Measurements from ENCODE around the gene DLG5. TPM values are rescaled to one million over a fixed set of nuclear protein-coding genes. Genes with fewer than 3 reads are reported as not detected.
A peak's percentile ranks its signal among the peaks of the same experiment; 100 is the strongest.

Gene DLG5
- total and polyA plus RNA-seq, 4 donors, result 1.2 to 7.1 (median 4.6) TPM

GRCh38 chr10:77884181-77884580 is 42.4 kb downstream of the DLG5 start:
- no peak for TF ChIP-seq SP1 (IDR thresholded peaks at IDR 0.05)
- no peak for TF ChIP-seq TAF1 (conservative IDR thresholded peaks at IDR 0.05)
- no peak for TF ChIP-seq RXRA (IDR thresholded peaks at IDR 0.05)
- no peak for TF ChIP-seq EGR1 (IDR thresholded peaks at IDR 0.05; ENCODE audit: low read depth in 2 of 2)
- no peak for TF ChIP-seq ZBTB33 (IDR thresholded peaks at IDR 0.05)
- TF ChIP-seq GABPA (IDR thresholded peaks at IDR 0.05 in 1 of 2, conservative IDR thresholded peaks at IDR 0.05 in 1 of 2), result no peak
- no peak for TF ChIP-seq FOXA1 (IDR thresholded peaks at IDR 0.05)
- no peak for TF ChIP-seq ATF3 (IDR thresholded peaks at IDR 0.05)
- no peak for TF ChIP-seq YY1 (IDR thresholded peaks at IDR 0.05)
- no peak for TF ChIP-seq HNF4G (IDR thresholded peaks at IDR 0.05)
- TF ChIP-seq CTCF (IDR thresholded peaks at IDR 0.05; ENCODE audit: low read depth, low read length, missing input control), result no peak
- no peak for TF ChIP-seq JUND (IDR thresholded peaks at IDR 0.05)
- TF ChIP-seq RAD21 (IDR thresholded peaks at IDR 0.05), result no peak
- TF ChIP-seq REST (IDR thresholded peaks at IDR 0.05), result no peak
- TF ChIP-seq MAX (IDR thresholded peaks at IDR 0.05), result no peak
- Histone ChIP-seq H3K27ac (ENCODE audit: low read depth in 1 of 2, low read length in 2 of 2) (no peak overlapping the region), H3K36me3 (ENCODE audit: control insufficient read depth in 4 of 4, insufficient read depth in 3 of 4, low read depth in 1 of 4, low read length in 3 of 4) (no peaks in the 10 kb centered on the region), H3K9ac (ENCODE audit: low read depth in 1 of 2, low read length in 2 of 2) (no peak overlapping the region), H3K4me3 (ENCODE audit: low read depth in 1 of 3, low read length in 3 of 3) (no peak overlapping the region), H3K9me3 (ENCODE audit: control insufficient read depth in 4 of 4, low read length in 3 of 4) (no peaks in the 10 kb centered on the region), H3K4me1 (ENCODE audit: control insufficient read depth in 4 of 4, insufficient read depth in 4 of 4, low read length in 3 of 4) (peaks cover 4 to 18% (median 16%) of the 10 kb centered on the region in 4 donors), H3K27me3 (ENCODE audit: control insufficient read depth in 4 of 4, insufficient read depth in 4 of 4, low read length in 3 of 4) (no peaks in the 10 kb centered on the region)
- WGBS, result 96% methylated on average over 7 of the region's 7 CpGs
- DNase-seq (ENCODE audit: low spot score), result no peak

- H3K9me3 ChIP-seq (ENCODE audit: control insufficient read depth in 4 of 4, low read length in 3 of 4), result no peaks in the 10 kb centered on the region
- no peak overlapping the region for H3K27ac ChIP-seq (ENCODE audit: low read depth in 1 of 2, low read length in 2 of 2)
- no peaks in the 10 kb centered on the region for H3K36me3 ChIP-seq (ENCODE audit: control insufficient read depth in 4 of 4, insufficient read depth in 3 of 4, low read depth in 1 of 4, low read length in 3 of 4)
- H3K9ac ChIP-seq (ENCODE audit: low read depth in 1 of 2, low read length in 2 of 2), result no peak overlapping the region
- peaks cover 0 to 4% (median under 1%) of the 10 kb centered on the region in 4 donors for H3K4me1 ChIP-seq (ENCODE audit: control insufficient read depth in 4 of 4, insufficient read depth in 4 of 4, low read length in 3 of 4)
- no peak for DNase-seq (ENCODE audit: low spot score)
- 73% methylated on average over 4 of the region's 4 CpGs for WGBS
- H3K4me3 ChIP-seq (ENCODE audit: low read depth in 1 of 3, low read length in 3 of 3), result no peak overlapping the region
- H3K27me3 ChIP-seq (ENCODE audit: control insufficient read depth in 4 of 4, insufficient read depth in 4 of 4, low read length in 3 of 4), result no peaks in the 10 kb centered on the region
- TF ChIP-seq RAD21 (IDR thresholded peaks at IDR 0.05), result no peak
- peak in 1 of 2 donors; percentile 41 for TF ChIP-seq RXRA (IDR thresholded peaks at IDR 0.05)
These were observed 44.9 kb downstream of the DLG5 start for GRCh38 chr10:77881636-77882035.
